ENCODE measurements around the gene ERVH48-1. TPM values are rescaled to one million over a fixed set of nuclear protein-coding genes. Genes with fewer than 3 reads are reported as not detected.
"Not testable (repeated sequence)": the region's sequence is repeated elsewhere in the genome, so short reads cannot be mapped to it uniquely, and the experiment has no call there.

ERVH48-1 gene
- total and polyA plus RNA-seq, 4 donors: not detected

DNA sequence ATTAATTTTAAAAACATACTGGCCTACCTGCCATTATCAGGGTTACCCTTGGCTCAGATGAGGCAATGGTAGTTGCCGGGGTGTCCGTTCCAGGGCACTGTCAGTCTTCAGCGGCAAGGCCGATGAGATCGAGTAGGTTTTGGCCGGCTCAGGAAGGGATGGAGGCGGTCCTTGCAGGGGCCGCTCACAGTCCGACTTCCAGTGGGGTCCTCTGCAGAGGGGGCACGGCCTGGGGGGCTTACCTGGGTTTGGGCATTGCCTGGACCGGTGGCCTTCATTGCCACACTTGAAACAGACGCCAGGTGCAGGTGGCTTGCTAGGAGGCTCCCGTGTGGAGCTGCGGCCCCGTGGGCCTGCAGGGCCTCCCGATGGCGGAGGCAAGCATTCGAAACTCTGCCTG is 2.5 kb downstream of the ERVH48-1 start:
- intact Hi-C loops (cut with DNase I): no loop called here
- no peaks in the 10 kb centered on the region for H3K4me1 ChIP-seq (ENCODE audit: control insufficient read depth in 1 of 2, insufficient read depth in 2 of 2, low read length in 2 of 2)
- DNase-seq (no peak), ATAC-seq (ENCODE audit: low FRiP score) (no peak)
- H3K4me3 ChIP-seq (ENCODE audit: low read length in 2 of 2): no peak overlapping the region
- no peak overlapping the region for H3K27ac ChIP-seq (ENCODE audit: low read depth in 1 of 2, low read length in 2 of 2)
- WGBS, 2 donors: 90 to 91% methylated on average over 18 of the region's 18 CpGs
- no peaks in the 10 kb centered on the region for H3K27me3 ChIP-seq (ENCODE audit: control insufficient read depth in 1 of 2, insufficient read depth in 2 of 2, low read length in 1 of 2)
- H3K36me3 ChIP-seq (ENCODE audit: control insufficient read depth in 1 of 2, insufficient read depth in 2 of 2, low read length in 1 of 2): no peaks in the 10 kb centered on the region
- no peaks in the 10 kb centered on the region for H3K9me3 ChIP-seq (ENCODE audit: control insufficient read depth, low read length)

- Histone ChIP-seq H3K4me3 (ENCODE audit: low read length in 2 of 2) (no peak overlapping the region), H3K36me3 (ENCODE audit: control insufficient read depth in 1 of 2, insufficient read depth in 2 of 2, low read length in 1 of 2) (no peaks in the 10 kb centered on the region), H3K27ac (ENCODE audit: low read depth in 1 of 2, low read length in 2 of 2) (no peak overlapping the region), H3K27me3 (ENCODE audit: control insufficient read depth in 1 of 2, insufficient read depth in 2 of 2, low read length in 1 of 2) (no peaks in the 10 kb centered on the region), H3K9me3 (ENCODE audit: control insufficient read depth, low read length) (no peaks in the 10 kb centered on the region), H3K4me1 (ENCODE audit: control insufficient read depth in 1 of 2, insufficient read depth in 2 of 2, low read length in 2 of 2) (no peaks in the 10 kb centered on the region)
- no peak for ATAC-seq (ENCODE audit: low FRiP score)
- 88 to 91% methylated on average over 4 of the region's 4 CpGs for WGBS, 2 donors
- intact Hi-C loops (cut with DNase I): no loop called here
- DNase-seq: no peak
Observed at GRCh38 chr21:42921927-42922326, 3.5 kb downstream of the ERVH48-1 start.

DNA sequence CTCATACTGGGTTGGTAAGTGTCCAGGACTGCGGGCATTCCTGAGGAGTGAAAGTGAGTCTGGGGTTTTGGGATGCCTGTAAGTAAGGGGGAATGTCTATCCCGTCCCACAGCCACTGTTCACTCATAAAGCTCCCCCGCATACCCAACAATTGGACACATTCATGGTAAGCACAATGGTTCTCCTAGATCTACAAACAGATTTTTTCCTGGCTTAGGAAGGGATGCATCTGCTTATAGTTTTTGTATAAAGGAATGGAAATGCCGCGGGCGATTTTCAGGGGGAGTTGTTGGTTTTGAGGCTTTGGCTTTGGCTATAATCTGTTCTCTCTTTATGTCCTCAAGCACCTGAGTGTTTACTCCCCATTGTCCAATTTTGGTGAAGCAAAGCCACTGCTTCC is 7.1 kb downstream of the ERVH48-1 start:
- ATAC-seq (ENCODE audit: low FRiP score) (no peak), DNase-seq (no peak)
- intact Hi-C loops (cut with DNase I): loop anchor here in 1 of 2 donors (10.0 kb wide), 1 partner anchor 737 kb away; the partner anchor contains the start of genes HSF2BP and RRP1B
- H3K27me3 ChIP-seq (ENCODE audit: control insufficient read depth in 1 of 2, insufficient read depth in 2 of 2, low read length in 1 of 2): no peaks in the 10 kb centered on the region
- no peak overlapping the region for H3K27ac ChIP-seq (ENCODE audit: low read depth in 1 of 2, low read length in 2 of 2)
- no peaks in the 10 kb centered on the region for H3K4me1 ChIP-seq (ENCODE audit: control insufficient read depth in 1 of 2, insufficient read depth in 2 of 2, low read length in 2 of 2)
- H3K4me3 ChIP-seq (ENCODE audit: low read length in 2 of 2): no peak overlapping the region
- WGBS, 2 donors: 95 to 97% methylated on average over 6 of the region's 6 CpGs
- H3K36me3 ChIP-seq (ENCODE audit: control insufficient read depth in 1 of 2, insufficient read depth in 2 of 2, low read length in 1 of 2): no peaks in the 10 kb centered on the region
- no peaks in the 10 kb centered on the region for H3K9me3 ChIP-seq (ENCODE audit: control insufficient read depth, low read length)

DNA sequence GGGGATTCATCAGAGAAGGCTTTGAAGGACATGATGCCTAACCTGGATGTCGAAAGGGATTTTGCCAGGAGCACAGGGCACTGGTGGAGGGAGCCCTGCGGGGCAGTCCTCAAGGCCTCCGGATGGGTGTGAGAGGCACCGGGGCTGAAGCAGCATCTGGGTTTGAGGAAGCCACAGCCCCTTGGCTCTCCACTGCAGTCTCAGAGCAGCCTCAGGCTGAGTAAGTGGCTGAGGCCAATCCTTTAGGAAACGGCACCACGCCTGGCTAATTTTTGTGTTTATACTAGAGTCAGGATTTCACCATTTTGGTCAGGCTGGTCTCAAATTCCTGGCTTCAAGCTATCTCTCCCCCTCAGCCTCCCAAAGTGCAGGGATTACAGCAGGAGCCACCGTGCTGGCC is 12.0 kb downstream of the ERVH48-1 start:
- ATAC-seq (ENCODE audit: low FRiP score): no peak
- peaks cover 0 to 2% of the 10 kb centered on the region in 2 donors for H3K36me3 ChIP-seq (ENCODE audit: control insufficient read depth in 1 of 2, insufficient read depth in 2 of 2, low read length in 1 of 2)
- intact Hi-C loops (cut with DNase I): loop anchor here in 1 of 2 donors (10.0 kb wide), 1 partner anchor 741 kb away; the partner anchor contains the start of genes HSF2BP and RRP1B

DNA sequence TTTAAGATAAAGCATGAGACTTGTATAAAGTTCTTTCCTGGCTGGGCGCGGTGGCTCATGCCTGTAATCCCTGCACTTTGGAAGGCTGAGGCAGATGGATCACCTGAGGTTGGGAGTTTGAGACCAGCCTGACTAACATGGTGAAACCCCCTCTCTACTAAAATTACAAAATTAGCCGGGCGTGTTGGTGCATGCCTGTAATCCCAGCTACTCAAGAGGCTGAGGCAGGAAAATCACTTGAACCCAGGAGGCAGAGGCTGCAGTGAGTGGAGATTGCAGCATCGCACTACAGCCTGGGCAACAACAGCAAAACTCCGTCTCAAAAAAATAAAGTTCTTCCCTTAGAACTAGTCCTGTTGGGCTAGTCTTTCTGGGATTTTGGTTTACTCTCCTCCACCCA is 13.5 kb downstream of the ERVH48-1 start:
- H3K27ac ChIP-seq (ENCODE audit: low read depth in 1 of 2, low read length in 2 of 2); H3K9me3 ChIP-seq (ENCODE audit: control insufficient read depth, low read length); H3K4me1 ChIP-seq (ENCODE audit: control insufficient read depth in 1 of 2, insufficient read depth in 2 of 2, low read length in 2 of 2); DNase-seq; H3K27me3 ChIP-seq (ENCODE audit: control insufficient read depth in 1 of 2, insufficient read depth in 2 of 2, low read length in 1 of 2); H3K4me3 ChIP-seq (ENCODE audit: low read length in 2 of 2); ATAC-seq (ENCODE audit: low FRiP score); H3K36me3 ChIP-seq (ENCODE audit: control insufficient read depth in 1 of 2, insufficient read depth in 2 of 2, low read length in 1 of 2): not testable (repeated sequence)
- 91 to 94% methylated on average over 6 of the region's 6 CpGs for WGBS, 2 donors
- intact Hi-C loops (cut with DNase I): loop anchor here in 1 of 2 donors (10.0 kb wide), 1 partner anchor 743 kb away; the partner anchor contains the start of genes HSF2BP and RRP1B

More for the DNA sequence above, 12.0 kb downstream of the ERVH48-1 start:
- Histone ChIP-seq H3K4me3 (ENCODE audit: low read length in 2 of 2) (no peak overlapping the region), H3K9me3 (ENCODE audit: control insufficient read depth, low read length) (no peaks in the 10 kb centered on the region), H3K4me1 (ENCODE audit: control insufficient read depth in 1 of 2, insufficient read depth in 2 of 2, low read length in 2 of 2) (no peaks in the 10 kb centered on the region), H3K27me3 (ENCODE audit: control insufficient read depth in 1 of 2, insufficient read depth in 2 of 2, low read length in 1 of 2) (no peaks in the 10 kb centered on the region), H3K27ac (ENCODE audit: low read depth in 1 of 2, low read length in 2 of 2) (no peak overlapping the region)
- DNase-seq: no peak
- 67 to 85% methylated on average over 7 of the region's 7 CpGs for WGBS, 2 donors

DNA sequence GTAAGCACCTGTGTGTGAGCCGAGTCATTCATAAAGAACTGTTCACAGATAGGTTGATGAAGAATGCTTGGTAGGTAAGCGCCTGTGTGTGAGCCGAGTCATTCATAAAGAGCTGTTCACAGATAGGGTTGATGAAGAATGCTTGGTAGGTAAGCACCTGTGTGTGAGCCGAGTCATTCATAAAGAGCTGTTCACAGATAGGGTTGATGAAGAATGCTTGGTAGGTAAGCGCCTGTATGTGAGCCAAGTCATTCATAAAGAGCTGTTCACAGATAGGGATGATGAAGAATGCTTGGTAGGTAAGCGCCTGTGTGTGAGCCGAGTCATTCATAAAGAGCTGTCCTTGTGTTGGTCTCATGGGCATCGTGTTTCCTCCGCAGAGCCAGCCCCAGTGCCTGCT is 16.9 kb downstream of the ERVH48-1 start:
- H3K4me3 ChIP-seq (ENCODE audit: low read length in 2 of 2); H3K4me1 ChIP-seq (ENCODE audit: control insufficient read depth in 1 of 2, insufficient read depth in 2 of 2, low read length in 2 of 2); ATAC-seq (ENCODE audit: low FRiP score); H3K27me3 ChIP-seq (ENCODE audit: control insufficient read depth in 1 of 2, insufficient read depth in 2 of 2, low read length in 1 of 2); H3K27ac ChIP-seq (ENCODE audit: low read depth in 1 of 2, low read length in 2 of 2); H3K9me3 ChIP-seq (ENCODE audit: control insufficient read depth, low read length); DNase-seq; intact Hi-C loops (cut with DNase I); H3K36me3 ChIP-seq (ENCODE audit: control insufficient read depth in 1 of 2, insufficient read depth in 2 of 2, low read length in 1 of 2): not testable (repeated sequence)
- 93% methylated on average over 9 of the region's 9 CpGs for WGBS, 2 donors

GRCh38 chr21:42906233-42906632 is 19.2 kb downstream of the ERVH48-1 start:
- no peaks in the 10 kb centered on the region for H3K4me1 ChIP-seq (ENCODE audit: control insufficient read depth in 1 of 2, insufficient read depth in 2 of 2, low read length in 2 of 2)
- 97% methylated on average over 16 of the region's 16 CpGs for WGBS, 2 donors
- no peak for ATAC-seq (ENCODE audit: low FRiP score)
- no peak overlapping the region for H3K27ac ChIP-seq (ENCODE audit: low read depth in 1 of 2, low read length in 2 of 2)
- H3K4me3 ChIP-seq (ENCODE audit: low read length in 2 of 2): no peak overlapping the region
- peaks cover 3% of the 10 kb centered on the region in 2 donors for H3K36me3 ChIP-seq (ENCODE audit: control insufficient read depth in 1 of 2, insufficient read depth in 2 of 2, low read length in 1 of 2)
- intact Hi-C loops (cut with DNase I): no loop called here
- no peak for DNase-seq
- H3K9me3 ChIP-seq (ENCODE audit: control insufficient read depth, low read length): no peaks in the 10 kb centered on the region
- H3K27me3 ChIP-seq (ENCODE audit: control insufficient read depth in 1 of 2, insufficient read depth in 2 of 2, low read length in 1 of 2): no peaks in the 10 kb centered on the region

GRCh38 chr21:42905195-42905594 is 20.2 kb downstream of the ERVH48-1 start:
- intact Hi-C loops (cut with DNase I): no loop called here
- Histone ChIP-seq H3K27ac (ENCODE audit: low read depth in 1 of 2, low read length in 2 of 2) (no peak overlapping the region), H3K27me3 (ENCODE audit: control insufficient read depth in 1 of 2, insufficient read depth in 2 of 2, low read length in 1 of 2) (no peaks in the 10 kb centered on the region), H3K4me3 (ENCODE audit: low read length in 2 of 2) (no peak overlapping the region), H3K4me1 (ENCODE audit: control insufficient read depth in 1 of 2, insufficient read depth in 2 of 2, low read length in 2 of 2) (no peaks in the 10 kb centered on the region), H3K9me3 (ENCODE audit: control insufficient read depth, low read length) (no peaks in the 10 kb centered on the region), H3K36me3 (ENCODE audit: control insufficient read depth in 1 of 2, insufficient read depth in 2 of 2, low read length in 1 of 2) (peaks cover 3% of the 10 kb centered on the region in 2 donors)
- WGBS, 2 donors: 97% methylated on average over 8 of the region's 8 CpGs
- no peak for DNase-seq
- no peak for ATAC-seq (ENCODE audit: low FRiP score)

GRCh38 chr21:42903817-42904216 is 21.6 kb downstream of the ERVH48-1 start:
- Histone ChIP-seq H3K27me3 (ENCODE audit: control insufficient read depth in 1 of 2, insufficient read depth in 2 of 2, low read length in 1 of 2) (no peaks in the 10 kb centered on the region), H3K27ac (ENCODE audit: low read depth in 1 of 2, low read length in 2 of 2) (no peak overlapping the region), H3K9me3 (ENCODE audit: control insufficient read depth, low read length) (no peaks in the 10 kb centered on the region), H3K36me3 (ENCODE audit: control insufficient read depth in 1 of 2, insufficient read depth in 2 of 2, low read length in 1 of 2) (peaks cover 3 to 4% of the 10 kb centered on the region in 2 donors), H3K4me1 (ENCODE audit: control insufficient read depth in 1 of 2, insufficient read depth in 2 of 2, low read length in 2 of 2) (no peaks in the 10 kb centered on the region), H3K4me3 (ENCODE audit: low read length in 2 of 2) (no peak overlapping the region)
- DNase-seq (no peak), ATAC-seq (ENCODE audit: low FRiP score) (no peak)
- intact Hi-C loops (cut with DNase I): no loop called here
- 95 to 96% methylated on average over 11 of the region's 11 CpGs for WGBS, 2 donors

All from aorta (tissue), 5 donors.